ENCODE measurements around the gene SMOC1.
A peak's percentile ranks its signal among the peaks of the same experiment; 100 is the strongest.

SMOC1 gene, protein sequence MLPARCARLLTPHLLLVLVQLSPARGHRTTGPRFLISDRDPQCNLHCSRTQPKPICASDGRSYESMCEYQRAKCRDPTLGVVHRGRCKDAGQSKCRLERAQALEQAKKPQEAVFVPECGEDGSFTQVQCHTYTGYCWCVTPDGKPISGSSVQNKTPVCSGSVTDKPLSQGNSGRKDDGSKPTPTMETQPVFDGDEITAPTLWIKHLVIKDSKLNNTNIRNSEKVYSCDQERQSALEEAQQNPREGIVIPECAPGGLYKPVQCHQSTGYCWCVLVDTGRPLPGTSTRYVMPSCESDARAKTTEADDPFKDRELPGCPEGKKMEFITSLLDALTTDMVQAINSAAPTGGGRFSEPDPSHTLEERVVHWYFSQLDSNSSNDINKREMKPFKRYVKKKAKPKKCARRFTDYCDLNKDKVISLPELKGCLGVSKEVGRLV

DNA sequence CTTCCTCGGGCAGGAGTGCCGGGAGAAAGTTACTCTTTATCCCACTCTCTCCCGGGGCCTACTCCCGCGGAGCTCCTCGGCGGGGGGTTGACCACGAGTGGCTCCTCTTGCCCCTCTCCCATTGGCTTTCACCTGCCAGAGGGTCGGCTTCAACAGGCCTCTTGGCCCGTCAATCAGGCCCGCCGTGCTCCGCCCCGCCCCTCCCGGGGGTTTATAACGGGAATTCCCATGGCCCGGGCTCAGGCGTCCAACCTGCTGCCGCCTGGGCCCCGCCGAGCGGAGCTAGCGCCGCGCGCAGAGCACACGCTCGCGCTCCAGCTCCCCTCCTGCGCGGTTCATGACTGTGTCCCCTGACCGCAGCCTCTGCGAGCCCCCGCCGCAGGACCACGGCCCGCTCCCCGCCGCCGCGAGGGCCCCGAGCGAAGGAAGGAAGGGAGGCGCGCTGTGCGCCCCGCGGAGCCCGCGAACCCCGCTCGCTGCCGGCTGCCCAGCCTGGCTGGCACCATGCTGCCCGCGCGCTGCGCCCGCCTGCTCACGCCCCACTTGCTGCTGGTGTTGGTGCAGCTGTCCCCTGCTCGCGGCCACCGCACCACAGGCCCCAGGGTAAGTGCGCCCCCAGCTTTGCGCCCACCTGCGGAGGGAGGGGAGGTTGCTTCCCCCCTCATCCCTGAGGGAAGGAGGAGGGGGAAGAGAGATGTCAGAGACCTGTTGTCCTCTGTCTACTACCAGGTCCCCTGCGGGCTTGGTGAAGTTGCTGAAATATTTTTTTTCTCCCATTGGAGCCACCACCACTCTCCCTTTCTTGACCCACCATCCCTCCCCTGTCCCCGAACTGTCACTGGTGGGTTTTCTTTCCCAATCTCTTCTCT, at the start of gene SMOC1:
TSS of gene SMOC1 (plus strand) at position 242 of the 869 bp plus-strand sequence. CDS start at position 505, 263 bp downstream.
- DNase-seq, result peak in 48 of 58 donors; percentile 8 to 85 (median 60)

DNA sequence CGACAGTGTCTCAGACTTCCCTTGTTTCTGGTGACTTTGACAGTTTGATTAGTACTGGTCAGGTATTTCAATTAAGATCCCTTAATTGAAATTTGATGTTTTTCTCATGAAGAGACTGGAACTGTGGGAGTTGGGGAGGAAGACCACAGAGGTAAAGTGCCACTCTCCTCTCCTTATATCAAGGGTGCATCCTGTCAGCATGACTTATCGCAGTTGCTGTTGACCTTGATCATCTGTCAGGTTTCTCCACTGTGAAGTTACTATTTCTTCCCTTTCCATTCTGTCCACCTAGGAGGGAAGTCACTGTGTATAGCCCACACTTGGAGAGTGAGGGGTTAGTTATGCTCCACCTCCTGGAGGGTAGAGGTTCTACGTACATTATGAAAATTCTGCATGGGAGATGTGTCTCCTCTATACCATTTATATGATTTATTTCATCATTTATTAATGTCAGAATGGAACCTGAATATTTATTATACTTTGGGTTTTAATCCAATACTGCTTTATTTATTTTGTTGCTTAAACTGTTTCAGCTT, 40.3 kb upstream of the SMOC1 start:
- DNase-seq, result no peak

DNA sequence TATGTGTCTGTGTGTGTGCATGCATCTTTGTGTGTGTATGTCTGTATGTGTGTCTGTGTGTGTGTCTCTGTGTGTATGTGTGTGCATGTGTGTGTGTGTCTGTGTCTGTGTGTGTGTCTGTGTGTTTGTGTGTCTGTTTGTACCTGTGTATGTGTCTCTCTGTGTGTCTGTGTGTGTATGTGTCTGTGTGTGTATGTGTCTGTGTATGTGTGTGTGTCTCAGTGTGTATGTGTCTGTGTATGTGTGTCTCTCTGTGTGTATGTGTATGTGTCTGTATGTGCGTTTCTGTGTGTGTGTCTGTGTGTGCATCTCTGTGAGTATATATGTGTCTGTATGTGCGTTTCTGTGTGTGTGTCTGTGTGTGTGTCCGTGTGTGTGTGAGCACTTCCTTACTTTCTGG, 39.6 kb upstream of the SMOC1 start:
- DNase-seq, result no peak

DNA sequence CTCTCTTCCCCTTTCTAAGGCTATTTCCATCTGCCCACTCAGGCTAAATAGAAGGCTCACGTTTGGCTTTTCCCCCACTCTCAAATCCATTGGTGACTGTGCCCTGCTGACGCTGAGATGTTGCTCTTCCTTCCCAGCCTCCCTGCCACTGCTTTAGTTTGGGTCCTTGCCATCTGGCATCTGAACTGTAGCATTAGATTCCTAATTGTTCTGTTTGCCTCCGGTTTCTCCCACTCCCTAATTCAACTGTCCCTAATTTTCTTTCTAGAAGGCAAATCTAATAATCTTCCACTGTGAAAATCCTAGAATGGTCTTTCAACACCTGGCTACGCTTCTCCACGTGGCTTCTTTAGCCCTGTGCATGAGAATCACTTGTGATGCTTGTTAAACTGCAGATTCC, 37.6 kb upstream of the SMOC1 start:
- DNase-seq, result no peak

DNA sequence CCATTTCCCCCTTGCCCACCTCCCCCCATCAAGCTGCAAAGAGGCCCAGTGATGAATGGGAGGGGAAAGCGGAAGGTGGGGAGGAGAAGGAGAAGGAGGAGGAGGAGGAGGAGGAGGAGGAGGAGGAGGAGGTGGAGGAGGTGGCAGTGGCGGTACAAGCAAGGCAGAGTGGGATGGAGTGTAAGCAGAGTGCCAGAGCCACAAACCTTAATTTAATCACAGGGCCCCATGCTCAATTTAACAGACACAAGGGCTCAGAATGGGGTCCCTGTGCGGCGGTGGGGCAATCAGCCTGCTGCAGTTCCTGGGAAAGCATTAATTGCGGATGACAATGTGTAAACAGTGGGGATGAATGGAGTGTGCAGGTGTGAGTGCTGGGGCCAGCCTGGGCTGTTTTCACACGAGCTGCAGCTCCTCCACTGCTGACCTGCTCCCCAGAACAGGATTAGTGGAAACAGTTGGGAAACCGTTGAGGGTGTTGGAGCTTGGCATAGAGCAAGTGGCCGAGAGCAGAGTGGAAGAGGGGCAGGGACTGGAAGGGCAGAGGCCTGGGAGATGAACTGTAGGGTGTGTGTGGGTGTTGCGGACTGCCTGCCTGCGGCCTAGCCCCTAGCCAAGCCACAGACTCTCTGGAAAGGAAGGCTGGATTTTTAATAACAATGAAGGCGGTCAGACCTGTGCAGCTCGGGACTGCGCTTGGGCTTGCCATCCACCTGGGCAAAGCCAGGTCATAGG, 36.4 kb upstream of the SMOC1 start:
- DNase-seq, result no peak

DNA sequence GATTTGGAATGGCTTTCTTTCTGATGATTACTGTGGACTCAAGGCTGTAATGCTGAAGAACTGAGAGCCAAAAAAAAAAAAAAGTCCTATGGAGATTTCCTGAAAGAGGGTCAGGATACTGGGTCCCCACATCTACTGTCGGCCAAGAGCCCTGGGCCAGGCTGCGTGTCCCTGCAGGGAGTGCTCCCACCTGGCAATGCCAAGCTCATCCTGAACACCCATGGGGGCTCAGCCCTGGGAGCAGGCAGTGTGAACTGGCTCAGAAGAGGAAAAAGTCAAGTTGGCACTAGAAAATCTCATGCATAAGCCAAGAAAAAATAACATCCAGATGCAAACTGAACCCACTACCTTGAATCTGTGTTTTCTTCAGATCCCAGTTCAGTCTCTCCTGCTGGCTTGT, 35.0 kb upstream of the SMOC1 start:
- no peak for DNase-seq

DNA sequence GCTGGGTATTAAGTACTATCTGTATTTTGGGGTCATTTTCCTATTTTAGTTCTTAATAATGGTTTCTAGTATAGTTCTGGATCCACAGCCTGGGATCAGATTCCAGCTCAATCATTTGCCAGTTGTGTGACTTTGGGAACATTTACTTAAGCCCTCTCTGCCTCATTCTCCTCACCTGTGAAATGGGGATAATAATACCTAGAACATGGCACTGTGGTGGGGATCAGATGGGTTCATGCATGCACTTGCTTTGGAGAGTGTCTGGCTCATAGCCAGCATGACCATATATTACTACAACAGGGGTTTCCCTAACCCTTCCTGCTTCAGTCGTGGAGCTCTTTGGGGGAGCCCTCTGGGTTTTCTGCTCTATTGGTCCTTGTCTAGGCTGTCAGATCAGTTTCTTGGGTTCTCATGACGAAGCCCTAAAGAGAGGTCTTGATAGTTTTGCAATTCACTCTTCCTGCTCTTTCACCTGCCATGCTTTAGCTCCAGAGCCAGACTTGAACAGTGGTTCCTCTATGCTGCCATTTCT, 34.1 kb upstream of the SMOC1 start:
- no peak for DNase-seq

DNA sequence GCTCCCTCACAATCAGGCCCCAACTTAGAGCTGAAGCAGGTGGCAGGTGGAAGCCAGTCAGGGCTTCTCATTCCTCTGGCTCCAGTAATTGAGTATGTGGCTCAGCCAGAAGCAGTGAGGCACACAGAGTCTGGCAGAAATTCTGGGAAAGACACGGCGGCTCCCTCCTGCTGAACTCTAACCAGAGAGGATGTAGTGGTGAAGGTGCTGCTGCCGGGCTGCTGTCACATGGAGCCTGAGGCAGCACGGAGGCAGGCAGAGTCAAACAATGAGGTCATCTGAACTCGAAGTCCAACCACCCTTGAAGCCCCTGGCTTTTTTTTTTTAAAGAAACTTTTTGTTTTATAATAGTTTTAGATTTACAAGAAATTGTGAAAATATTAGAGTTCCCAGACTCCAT, 33.4 kb upstream of the SMOC1 start:
- no peak for DNase-seq

DNA sequence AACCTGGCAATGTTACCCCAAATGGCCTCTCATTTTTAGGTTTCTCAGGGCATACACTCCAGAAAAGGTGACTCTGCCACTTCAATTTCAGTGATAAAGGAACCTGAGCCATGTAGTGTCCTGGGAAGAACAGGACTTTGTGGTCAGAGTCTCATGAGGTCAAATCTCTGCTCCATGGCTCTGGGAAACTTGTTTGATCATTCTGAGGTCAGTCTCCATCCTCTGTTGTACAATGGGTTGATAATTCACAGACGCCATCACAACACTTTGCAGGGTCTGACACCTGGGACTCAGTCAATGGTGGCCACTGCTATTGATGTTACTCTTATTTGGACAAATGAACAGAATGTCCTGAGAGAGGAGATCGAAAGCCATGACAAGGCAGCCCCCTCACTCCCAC, 31.1 kb upstream of the SMOC1 start:
- DNase-seq, result no peak

DNA sequence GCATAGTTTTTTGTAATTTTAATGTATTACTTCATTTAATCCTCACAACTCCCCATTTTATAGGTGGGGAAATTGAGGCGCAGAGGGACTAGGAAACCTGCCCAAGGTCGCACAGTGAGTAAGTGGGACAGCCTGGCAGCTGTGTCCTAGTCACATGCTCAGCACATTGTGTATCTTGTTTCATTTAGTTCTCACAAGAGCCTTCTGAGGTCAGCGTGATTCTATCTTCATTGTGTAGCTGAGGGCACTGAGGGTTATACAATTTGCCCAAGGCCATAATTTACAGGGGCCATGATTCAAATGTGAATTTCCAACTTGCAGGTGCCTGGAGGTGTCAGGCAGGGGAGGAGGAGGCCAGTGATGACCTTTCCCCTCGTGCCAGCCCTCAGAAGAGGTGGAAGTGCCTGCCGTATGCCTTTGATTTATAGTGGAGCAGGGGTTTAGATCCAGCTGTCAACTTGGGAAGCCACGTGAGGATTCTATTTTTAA, 30.3 kb upstream of the SMOC1 start:
- DNase-seq, result no peak

DNA sequence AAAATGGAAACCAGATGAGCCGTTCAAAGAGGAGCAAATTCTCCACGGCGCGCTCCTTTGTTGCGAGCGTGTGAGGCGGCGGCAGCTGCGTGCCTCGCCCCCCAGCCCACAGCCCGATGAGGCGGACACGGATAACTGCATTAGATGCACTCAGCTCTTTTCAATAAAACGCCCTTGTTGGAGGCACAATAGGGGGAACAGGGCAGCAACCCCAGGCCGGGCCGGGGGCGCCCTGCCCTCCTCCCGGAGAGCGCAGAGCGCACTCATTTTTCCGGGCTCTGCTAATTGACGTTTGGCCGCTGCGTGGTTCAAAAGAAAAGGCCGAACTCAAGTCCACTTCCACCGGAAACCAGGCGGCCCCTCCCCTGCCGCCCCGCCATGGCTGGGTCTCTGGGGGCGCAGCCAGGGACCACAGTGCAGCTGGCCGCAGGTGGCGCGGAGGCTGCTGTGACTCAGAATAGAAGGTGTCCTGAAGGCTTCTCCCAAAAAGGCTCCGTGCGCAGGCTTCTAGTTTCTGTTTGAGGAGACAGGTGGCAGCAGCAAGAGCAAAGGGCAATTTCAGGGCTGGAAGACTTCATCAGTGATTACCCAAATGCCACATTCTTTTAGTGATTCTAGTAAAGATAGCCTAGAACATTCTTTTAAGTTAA, 29.0 kb upstream of the SMOC1 start:
- peak in 2 of 58 donors; percentile 2 for DNase-seq

DNA sequence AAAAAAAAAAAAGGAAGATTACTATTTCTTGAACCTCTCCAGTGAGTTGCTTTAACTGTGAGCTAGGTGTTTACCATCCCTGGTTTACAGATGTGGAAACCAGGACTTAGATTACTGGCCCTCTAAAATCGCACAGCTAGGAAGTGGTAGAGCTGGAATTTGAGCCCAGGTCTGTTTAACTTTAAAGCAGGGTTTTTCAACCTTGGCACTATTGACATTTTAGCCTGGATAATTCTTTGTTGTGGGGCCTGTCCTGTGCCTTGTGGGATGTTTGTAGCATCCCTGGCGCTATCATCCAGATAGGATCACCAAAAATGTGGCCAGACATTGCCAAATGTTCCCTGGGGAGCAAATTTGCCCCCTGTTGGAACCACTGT, 28.5 kb upstream of the SMOC1 start:
- no peak for DNase-seq

DNA sequence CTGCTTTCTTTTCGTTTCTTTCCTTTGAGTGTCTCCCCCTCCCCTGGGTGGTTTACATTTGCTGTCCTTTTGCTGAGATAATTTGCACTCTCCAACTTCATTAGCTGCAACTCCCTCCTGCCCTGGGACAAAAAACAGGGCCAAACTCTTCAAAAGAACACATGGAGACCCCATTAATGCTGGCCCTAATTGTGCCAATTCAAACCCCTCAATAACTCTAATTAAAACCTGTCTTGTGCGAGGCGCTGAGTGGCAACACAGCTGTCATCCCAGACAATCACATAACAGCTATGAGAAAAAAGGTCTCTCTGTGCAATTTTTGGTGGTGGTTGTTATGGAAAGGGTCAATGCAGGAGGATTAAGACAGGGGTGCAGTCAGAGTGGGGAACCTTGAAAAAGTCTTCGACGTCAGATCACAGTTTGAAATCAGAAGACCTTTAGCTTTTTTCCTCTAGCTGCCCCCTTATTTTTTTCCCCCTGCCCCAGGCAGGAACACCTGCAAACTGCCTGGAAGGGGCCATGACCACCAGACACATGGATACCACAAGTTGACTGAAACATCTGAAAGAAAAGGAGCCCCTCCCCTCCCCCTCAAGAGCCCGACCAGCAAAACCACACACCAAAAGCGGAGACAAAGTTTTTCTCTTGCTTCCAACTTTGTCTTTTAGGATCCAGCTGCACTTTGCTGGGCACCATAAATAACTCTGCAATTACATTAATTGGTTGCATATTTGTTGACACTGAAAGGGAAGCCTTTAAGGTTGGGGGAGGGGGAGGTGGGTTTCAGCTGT, 26.5 kb upstream of the SMOC1 start:
- DNase-seq, result no peak

DNA sequence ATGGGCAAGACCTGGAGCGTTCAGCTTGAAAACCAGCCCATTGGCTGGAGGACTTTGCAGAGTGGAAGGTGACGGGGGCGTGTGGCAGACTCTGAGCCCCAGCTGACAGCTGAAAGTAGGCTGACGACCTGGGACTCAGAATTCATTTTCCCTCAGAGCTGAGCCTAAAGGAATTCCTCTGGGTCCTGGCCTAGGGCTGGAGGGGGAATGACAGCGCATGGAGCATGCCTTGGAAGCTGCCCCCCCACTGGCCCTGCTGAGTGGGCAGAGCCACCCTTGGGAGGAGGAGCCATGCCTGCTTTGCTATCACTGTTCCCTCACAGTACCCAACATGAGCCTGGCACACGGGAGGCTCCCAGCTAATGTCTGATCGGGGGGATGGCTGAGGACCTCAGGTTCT, 25.4 kb upstream of the SMOC1 start:
- DNase-seq, result no peak

DNA sequence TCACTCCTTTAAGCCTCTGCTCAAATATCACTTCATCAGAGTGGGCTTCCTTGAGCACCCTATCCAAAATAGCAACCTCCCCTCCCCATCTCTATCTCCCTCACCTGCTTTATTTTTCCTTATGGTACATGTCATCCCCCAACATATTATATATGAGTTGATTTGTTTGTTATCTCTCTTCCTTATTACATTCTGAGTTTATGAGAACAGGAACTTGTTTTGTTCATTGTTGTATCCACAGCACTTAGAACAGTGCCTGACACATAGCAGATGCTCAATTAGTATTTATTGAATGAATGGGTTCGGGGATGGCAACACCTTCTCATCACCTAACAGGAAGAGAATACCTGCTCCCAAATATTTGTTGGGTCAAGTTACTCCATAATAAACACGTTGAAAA, 24.6 kb upstream of the SMOC1 start:
- no peak for DNase-seq

DNA sequence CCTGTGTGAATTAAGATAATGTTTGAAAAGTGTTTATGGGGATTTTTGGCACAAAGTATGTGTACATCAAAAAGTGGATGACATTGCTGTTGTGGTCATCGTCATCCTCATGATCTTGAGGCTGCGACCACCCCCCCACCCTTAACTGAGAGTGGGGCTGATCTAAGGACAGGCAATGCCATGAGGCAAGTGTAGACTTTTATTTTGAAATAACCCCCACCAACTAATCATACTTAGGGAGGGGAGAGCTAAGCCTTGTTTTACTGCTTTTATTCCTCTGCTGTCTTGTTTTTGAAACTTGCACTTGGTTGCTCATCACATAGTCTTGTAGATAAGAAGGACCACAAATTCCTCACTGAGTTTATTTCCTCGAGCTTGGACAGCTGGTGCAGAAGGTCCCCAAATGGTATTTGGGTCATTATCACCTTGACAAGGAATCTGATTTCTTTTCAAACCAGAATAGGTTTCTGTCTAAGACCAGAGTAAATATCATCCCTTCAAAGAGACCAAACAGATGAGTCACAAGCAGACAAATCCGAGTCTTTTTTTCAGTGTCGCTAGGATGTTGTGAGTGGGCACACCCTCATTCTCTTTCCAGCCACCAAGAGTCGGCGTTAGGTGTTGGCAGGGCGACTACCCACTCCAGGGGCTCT, 23.9 kb upstream of the SMOC1 start:
- DNase-seq, result no peak

DNA sequence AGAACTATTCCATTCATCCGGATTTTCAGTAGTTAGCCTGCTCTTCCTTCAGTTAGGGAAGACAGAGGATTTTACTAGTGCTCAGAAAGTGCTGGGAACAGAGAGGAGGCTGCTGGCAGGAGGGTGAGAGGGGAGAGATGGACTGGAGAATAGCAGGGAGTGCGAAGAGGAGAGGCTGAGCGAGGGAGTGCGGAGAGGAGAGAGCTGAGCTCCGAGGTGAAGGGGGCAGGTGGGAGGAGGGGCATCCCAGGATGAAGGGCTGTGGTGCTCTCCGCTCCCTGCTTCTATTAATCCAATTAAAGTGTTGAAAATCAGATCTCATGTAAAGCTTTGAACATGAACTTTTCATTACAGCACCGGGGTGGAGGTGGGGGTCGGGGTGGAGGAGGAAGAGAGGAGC, 20.4 kb upstream of the SMOC1 start:
- DNase-seq, result no peak

DNA sequence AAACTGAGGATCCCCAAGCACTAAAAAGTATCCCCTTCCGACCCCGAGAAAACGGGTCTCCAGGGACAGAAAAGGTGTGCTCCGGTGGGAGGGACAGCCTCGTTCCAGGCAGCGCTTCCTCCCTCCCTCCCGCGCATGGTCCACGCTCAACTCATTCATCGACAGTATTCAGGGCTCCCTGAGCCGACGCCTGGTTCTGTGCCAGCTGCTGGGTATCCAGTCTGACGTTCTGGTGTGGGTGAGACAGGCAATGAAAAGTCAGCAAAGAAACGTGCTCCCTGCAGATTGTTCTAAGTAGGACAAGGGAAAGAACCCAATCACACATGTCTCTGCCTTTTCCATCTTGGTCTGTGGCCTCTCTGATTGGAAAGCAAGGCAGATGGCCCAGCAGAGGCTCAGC, 19.6 kb upstream of the SMOC1 start:
- DNase-seq, result no peak

DNA sequence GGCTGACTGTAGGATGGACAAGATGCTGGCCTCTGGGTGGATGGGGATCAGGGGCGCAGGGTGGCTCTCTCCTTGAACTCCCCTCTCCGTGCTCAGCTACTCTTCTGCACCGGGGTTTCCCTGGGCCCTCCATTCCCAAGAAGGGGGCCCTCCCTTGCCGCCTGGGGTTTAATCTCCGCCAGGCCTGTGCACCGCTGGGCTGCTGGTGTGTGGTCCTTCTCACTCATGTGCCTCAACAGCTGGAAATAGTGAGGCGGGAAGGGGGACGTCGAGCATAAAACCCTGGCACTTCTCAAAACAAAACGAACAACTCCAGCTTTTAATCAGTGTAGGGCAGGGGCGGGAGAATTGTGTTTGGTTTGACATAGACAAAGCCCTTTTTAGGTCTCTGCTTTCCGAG, 19.0 kb upstream of the SMOC1 start:
- DNase-seq, result no peak
